ENCODE results near the gene TMCC3.

The TMCC3 gene

GRCh38 chr12:94589591-94590001, 60.8 kb downstream of the TMCC3 start:
- Histone ChIP-seq H3K27ac (no peak overlapping the region), H3K4me3 (ENCODE audit: low read depth, low read length) (no peak overlapping the region), H3K36me3 (replicated peaks) (no peaks in the 10 kb centered on the region), H3K27me3 (replicated peaks) (no peaks in the 10 kb centered on the region)
- no peak for TF ChIP-seq CTCF (IDR thresholded peaks at IDR 0.05; ENCODE audit: low read depth, low read length, missing control alignments)
- in situ Hi-C loops (cut with HindIII; ENCODE audit: low pct_ligation_motif_present, low sequenced_read_pairs): no loop called here
- no peak for DNase-seq

GRCh38 chr12:94588346-94588745, 62.0 kb downstream of the TMCC3 start:
- Histone ChIP-seq H3K4me3 (ENCODE audit: low read depth, low read length) (no peak overlapping the region), H3K36me3 (replicated peaks) (no peaks in the 10 kb centered on the region), H3K27ac (no peak overlapping the region), H3K27me3 (replicated peaks) (no peaks in the 10 kb centered on the region)
- TF ChIP-seq CTCF (IDR thresholded peaks at IDR 0.05; ENCODE audit: low read depth, low read length, missing control alignments): no peak
- in situ Hi-C loops (cut with HindIII; ENCODE audit: low pct_ligation_motif_present, low sequenced_read_pairs): no loop called here
- no peak for DNase-seq

GRCh38 chr12:94587266-94588241, 62.8 kb downstream of the TMCC3 start:
- in situ Hi-C loops (cut with HindIII; ENCODE audit: low pct_ligation_motif_present, low sequenced_read_pairs): no loop called here
- H3K36me3 ChIP-seq (replicated peaks): no peaks in the 10 kb centered on the region
- TF ChIP-seq CTCF (IDR thresholded peaks at IDR 0.05; ENCODE audit: low read depth, low read length, missing control alignments): no peak
- no peak overlapping the region for H3K27ac ChIP-seq
- H3K4me3 ChIP-seq (ENCODE audit: low read depth, low read length): no peak overlapping the region
- no peaks in the 10 kb centered on the region for H3K27me3 ChIP-seq (replicated peaks)
- no peak for DNase-seq

- in situ Hi-C loops (cut with HindIII; ENCODE audit: low pct_ligation_motif_present, low sequenced_read_pairs): no loop called here
- DNase-seq: no peak
Observed at GRCh38 chr12:94586589-94587259, 63.6 kb downstream of the TMCC3 start.

GRCh38 chr12:94585626-94586025, 64.7 kb downstream of the TMCC3 start:
- in situ Hi-C loops (cut with HindIII; ENCODE audit: low pct_ligation_motif_present, low sequenced_read_pairs): no loop called here
- DNase-seq: no peak
- no peaks in the 10 kb centered on the region for H3K27me3 ChIP-seq (replicated peaks)
- TF ChIP-seq CTCF (IDR thresholded peaks at IDR 0.05; ENCODE audit: low read depth, low read length, missing control alignments): no peak
- no peaks in the 10 kb centered on the region for H3K36me3 ChIP-seq (replicated peaks)
- no peak overlapping the region for H3K4me3 ChIP-seq (ENCODE audit: low read depth, low read length)
- no peak overlapping the region for H3K27ac ChIP-seq

More at GRCh38 chr12:94586589-94587259, 63.6 kb downstream of the TMCC3 start:
- no peaks in the 10 kb centered on the region for H3K36me3 ChIP-seq (replicated peaks)
- H3K4me3 ChIP-seq (ENCODE audit: low read depth, low read length): no peak overlapping the region
- TF ChIP-seq CTCF (IDR thresholded peaks at IDR 0.05; ENCODE audit: low read depth, low read length, missing control alignments): no peak
- no peak overlapping the region for H3K27ac ChIP-seq
- no peaks in the 10 kb centered on the region for H3K27me3 ChIP-seq (replicated peaks)
